ACC112 (cell line): ENCODE results near the gene RALGAPB.
"Not testable (repeated sequence)": the region's sequence is repeated elsewhere in the genome, so short reads cannot be mapped to it uniquely, and the experiment has no call there.

Experiments
- H2AFZ ChIP-seq: fragments of 200-600 bp; sonication (generic); one replicate; pipeline ENCODE4 v1.6.0; 2017; ENCODE audit warnings: antibody characterized with exemption, low read length; ENCODE audit not compliant: unreplicated experiment
- H3K27ac ChIP-seq: fragments of 200-600 bp; sonication (generic); 2 replicates; pipeline ENCODE4 v1.5.1; 2014; ENCODE audit warnings: low read depth, mild to moderate bottlenecking, antibody characterized with exemption, low read length, moderate library complexity
- H3K27me3 ChIP-seq: fragments of 200-600 bp; sonication (generic); 2 replicates; pipeline ENCODE4 v1.6.1; 2014; ENCODE audit warnings: mild to moderate bottlenecking, antibody characterized with exemption, low read length, moderate library complexity, mixed read lengths; ENCODE audit not compliant: insufficient read depth
- H3K36me3 ChIP-seq: fragments of 200-600 bp; sonication (generic); 2 replicates; pipeline ENCODE4 v1.6.1; 2016; ENCODE audit warnings: mild to moderate bottlenecking, antibody characterized with exemption, low read length, moderate library complexity, mixed read lengths; ENCODE audit not compliant: insufficient read depth
- H3K4me1 ChIP-seq: fragments of 200-600 bp; sonication (generic); one replicate; pipeline ENCODE4 v1.6.1; 2016; ENCODE audit warnings: low read length, mixed read lengths; ENCODE audit not compliant: insufficient read depth, unreplicated experiment, control insufficient read depth
- H3K4me3 ChIP-seq: fragments of 200-600 bp; sonication (generic); 2 replicates; pipeline ENCODE4 v1.5.1; 2014; ENCODE audit warnings: mild to moderate bottlenecking, low read depth, low read length
- H3K79me2 ChIP-seq: fragments of 200-600 bp; sonication (generic); one replicate; pipeline ENCODE4 v1.6.0; 2016; ENCODE audit warnings: low read length; ENCODE audit not compliant: control insufficient read depth, unreplicated experiment, insufficient read depth

Gene RALGAPB

DNA sequence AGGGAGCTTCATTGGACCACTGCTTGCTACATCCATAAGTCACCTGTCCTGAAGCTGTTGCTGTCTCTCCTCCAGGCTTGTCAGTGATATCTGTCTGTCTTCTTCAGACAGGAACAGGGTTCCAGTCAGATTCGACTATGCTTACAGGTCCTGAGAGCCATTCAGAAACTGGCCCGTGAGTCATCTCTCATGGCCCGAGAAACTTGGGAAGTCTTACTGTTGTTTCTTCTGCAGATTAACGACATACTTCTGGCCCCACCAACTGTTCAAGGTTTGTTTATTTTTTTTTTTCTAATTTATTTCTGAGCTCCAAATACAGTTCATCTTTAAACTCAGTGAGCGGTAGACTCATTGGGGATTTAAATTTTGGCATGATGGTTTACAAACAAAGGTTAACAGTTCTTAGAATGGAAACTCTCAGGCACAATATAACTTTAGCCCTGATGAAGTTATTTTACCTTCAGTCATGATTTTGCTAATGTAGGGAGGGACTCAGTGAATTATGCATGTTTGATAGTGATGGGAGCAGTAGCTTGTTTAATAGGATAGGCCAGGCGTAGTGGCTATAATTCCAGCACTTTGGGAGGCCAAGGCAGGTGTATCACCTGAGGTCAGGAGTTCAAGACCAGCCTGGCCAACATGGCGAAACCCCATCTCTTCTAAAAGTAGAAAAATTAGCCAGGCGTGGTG lies 24.7 kb downstream of the RALGAPB start:
- H3K27ac ChIP-seq, result no peak overlapping the region
- H3K27me3 ChIP-seq, result no peaks in the 10 kb centered on the region
- H3K36me3 ChIP-seq, result peaks cover 44% of the 10 kb centered on the region
- H2AFZ ChIP-seq, result no peak overlapping the region
- no peaks in the 10 kb centered on the region for H3K4me1 ChIP-seq
- H3K4me3 ChIP-seq, result no peak overlapping the region
- no peaks in the 10 kb centered on the region for H3K79me2 ChIP-seq

GRCh38 chr20:38498909-38499308 lies 26.3 kb downstream of the RALGAPB start:
- no peaks in the 10 kb centered on the region for H3K27me3 ChIP-seq
- no peak overlapping the region for H3K27ac ChIP-seq
- H3K4me1 ChIP-seq, result no peaks in the 10 kb centered on the region
- peaks cover 38% of the 10 kb centered on the region for H3K36me3 ChIP-seq
- no peak overlapping the region for H2AFZ ChIP-seq
- no peak overlapping the region for H3K4me3 ChIP-seq
- H3K79me2 ChIP-seq, result no peaks in the 10 kb centered on the region

GRCh38 chr20:38499366-38499765 lies 26.7 kb downstream of the RALGAPB start:
- Histone ChIP-seq H2AFZ (no peak overlapping the region), H3K4me1 (no peaks in the 10 kb centered on the region), H3K27ac (no peak overlapping the region), H3K36me3 (peaks cover 39% of the 10 kb centered on the region), H3K79me2 (no peaks in the 10 kb centered on the region), H3K27me3 (no peaks in the 10 kb centered on the region), H3K4me3 (no peak overlapping the region)

DNA sequence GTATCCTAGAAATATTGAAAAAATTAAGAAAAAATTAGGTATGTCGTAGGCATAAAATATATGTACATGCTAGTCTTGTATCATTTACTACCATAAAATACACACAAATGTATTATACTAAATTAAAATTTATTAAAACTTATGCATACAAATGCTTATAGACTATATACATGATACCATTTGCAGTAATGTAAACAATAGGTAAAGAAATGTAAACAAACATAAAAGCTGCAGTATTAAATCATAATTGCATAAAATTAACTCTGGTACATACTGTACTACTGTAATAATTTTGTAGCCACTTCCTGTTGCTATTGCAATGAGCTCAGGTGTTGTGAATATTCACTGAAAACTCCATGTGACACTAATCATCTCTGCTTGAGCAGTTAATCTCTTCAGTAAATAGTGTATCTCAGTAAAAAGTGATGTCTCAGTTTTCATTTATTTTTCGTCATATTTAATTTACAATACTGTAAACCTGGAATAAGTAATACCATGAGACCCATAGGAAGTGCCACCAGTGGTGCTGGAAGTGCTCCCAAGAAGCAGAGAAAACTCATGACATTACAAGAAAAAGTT lies 29.3 kb downstream of the RALGAPB start:
- Histone ChIP-seq H3K27me3 (no peaks in the 10 kb centered on the region), H3K27ac (no peak overlapping the region), H3K36me3 (peaks cover 38% of the 10 kb centered on the region), H3K79me2 (no peaks in the 10 kb centered on the region), H2AFZ (no peak overlapping the region), H3K4me1 (no peaks in the 10 kb centered on the region), H3K4me3 (no peak overlapping the region)

GRCh38 chr20:38504368-38505090 lies 31.9 kb downstream of the RALGAPB start:
- Histone ChIP-seq H3K4me3 (no peak overlapping the region), H3K79me2 (no peaks in the 10 kb centered on the region), H3K4me1 (no peaks in the 10 kb centered on the region), H2AFZ (no peak overlapping the region), H3K27ac (no peak overlapping the region), H3K36me3 (peaks cover 31% of the 10 kb centered on the region), H3K27me3 (no peaks in the 10 kb centered on the region)

DNA sequence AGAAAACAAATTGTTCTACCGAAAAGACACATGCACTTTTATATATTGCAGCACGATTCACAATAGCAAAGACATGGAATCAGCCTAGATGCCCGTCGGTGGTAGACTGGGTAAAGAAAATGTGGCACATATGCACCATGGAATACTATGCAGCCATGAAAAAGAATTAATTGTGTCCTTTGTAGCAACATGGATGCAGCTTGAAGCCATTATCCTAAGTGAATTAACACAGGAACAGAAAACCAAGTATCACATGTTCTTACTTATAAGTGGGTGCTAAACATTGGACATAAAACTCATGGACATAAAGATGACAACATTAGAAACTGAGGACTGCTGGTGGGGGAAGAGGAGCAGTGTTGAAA lies 32.4 kb downstream of the RALGAPB start:
- Histone ChIP-seq H3K27ac (no peak overlapping the region), H2AFZ (no peak overlapping the region), H3K4me1 (no peaks in the 10 kb centered on the region), H3K79me2 (no peaks in the 10 kb centered on the region), H3K27me3 (no peaks in the 10 kb centered on the region), H3K36me3 (peaks cover 28% of the 10 kb centered on the region), H3K4me3 (no peak overlapping the region)

GRCh38 chr20:38511726-38512125 lies 39.1 kb downstream of the RALGAPB start:
- H3K4me1 ChIP-seq, H3K27ac ChIP-seq, H3K36me3 ChIP-seq, H3K79me2 ChIP-seq, H2AFZ ChIP-seq, H3K27me3 ChIP-seq, H3K4me3 ChIP-seq: not testable (repeated sequence)

GRCh38 chr20:38514185-38514584 lies 41.5 kb downstream of the RALGAPB start:
- Histone ChIP-seq H3K27ac (no peak overlapping the region), H2AFZ (no peak overlapping the region), H3K4me3 (no peak overlapping the region), H3K36me3 (peaks cover 13% of the 10 kb centered on the region), H3K4me1 (no peaks in the 10 kb centered on the region), H3K27me3 (no peaks in the 10 kb centered on the region), H3K79me2 (no peaks in the 10 kb centered on the region)

- no peak overlapping the region for H2AFZ ChIP-seq
Measured at GRCh38 chr20:38514947-38515346, 42.3 kb downstream of the RALGAPB start.

GRCh38 chr20:38515631-38516030 lies 43.0 kb downstream of the RALGAPB start:
- H3K4me1 ChIP-seq, result no peaks in the 10 kb centered on the region
- no peaks in the 10 kb centered on the region for H3K79me2 ChIP-seq
- H3K36me3 ChIP-seq, result peaks cover 13% of the 10 kb centered on the region; the same call in 1 of the 2 replicates

More at GRCh38 chr20:38514947-38515346, 42.3 kb downstream of the RALGAPB start:
- no peak overlapping the region for H3K27ac ChIP-seq
- H3K27me3 ChIP-seq, result no peaks in the 10 kb centered on the region
- no peak overlapping the region for H3K4me3 ChIP-seq
- peaks cover 13% of the 10 kb centered on the region; the same call in 1 of the 2 replicates for H3K36me3 ChIP-seq
- H3K4me1 ChIP-seq, result no peaks in the 10 kb centered on the region
- H3K79me2 ChIP-seq, result no peaks in the 10 kb centered on the region

GRCh38 chr20:38519426-38519825 lies 46.8 kb downstream of the RALGAPB start:
- Histone ChIP-seq H2AFZ (no peak overlapping the region), H3K36me3 (peaks cover 6% of the 10 kb centered on the region; the same call in 1 of the 2 replicates), H3K4me1 (peaks cover 13% of the 10 kb centered on the region), H3K4me3 (no peak overlapping the region), H3K79me2 (no peaks in the 10 kb centered on the region), H3K27me3 (no peaks in the 10 kb centered on the region), H3K27ac (no peak overlapping the region)

More at GRCh38 chr20:38515631-38516030, 43.0 kb downstream of the RALGAPB start:
- Histone ChIP-seq H3K27me3 (no peaks in the 10 kb centered on the region), H3K4me3 (no peak overlapping the region), H2AFZ (no peak overlapping the region), H3K27ac (no peak overlapping the region)
